Fibroblast of skin of back (primary cell): Measurements from ENCODE around the gene UGT1A8. TPM values are rescaled to one million over a fixed set of nuclear protein-coding genes. Genes with fewer than 3 reads are reported as not detected.
"Not testable (repeated sequence)": the region's sequence is repeated elsewhere in the genome, so short reads cannot be mapped to it uniquely, and the experiment has no call there.

ENCODE experiments used
- DNase-seq: peaks from one replicate; pipeline ENCODE4 v3.0.0-alpha.2; 2013
- polyA plus RNA-seq, 2 experiments: library from polyadenylated mRNA; unstranded; fragments of 120-200 nt; gene quantifications; one replicate each; pipeline ENCODE4 v1.2.1, GENCODE V29; 2013; ENCODE audit not compliant: insufficient read length in 2 of 2

UGT1A8 gene
- not detected for polyA plus RNA-seq (2013, experiment 1 of 2; ENCODE audit: insufficient read length)
- not detected for polyA plus RNA-seq (2013, experiment 2 of 2; ENCODE audit: insufficient read length)

DNA sequence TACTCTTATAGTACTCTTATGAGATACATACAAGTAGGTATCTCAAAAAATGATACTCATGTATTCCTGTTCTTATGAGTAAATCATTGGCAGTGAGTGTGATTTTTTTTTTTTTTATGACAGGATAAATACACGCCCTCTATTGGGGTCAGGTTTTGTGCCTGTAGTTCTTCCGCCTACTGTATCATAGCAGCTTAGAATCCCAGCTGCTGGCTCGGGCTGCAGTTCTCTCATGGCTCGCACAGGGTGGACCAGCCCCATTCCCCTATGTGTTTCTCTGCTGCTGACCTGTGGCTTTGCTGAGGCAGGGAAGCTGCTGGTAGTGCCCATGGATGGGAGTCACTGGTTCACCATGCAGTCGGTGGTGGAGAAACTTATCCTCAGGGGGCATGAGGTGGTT is at the start of gene UGT1A8:
UGT1A8 (plus strand) TSS at position 158 of the 400 bp plus-strand sequence; CDS start at position 233, 75 bp downstream.
- DNase-seq, result not testable (repeated sequence)

DNA sequence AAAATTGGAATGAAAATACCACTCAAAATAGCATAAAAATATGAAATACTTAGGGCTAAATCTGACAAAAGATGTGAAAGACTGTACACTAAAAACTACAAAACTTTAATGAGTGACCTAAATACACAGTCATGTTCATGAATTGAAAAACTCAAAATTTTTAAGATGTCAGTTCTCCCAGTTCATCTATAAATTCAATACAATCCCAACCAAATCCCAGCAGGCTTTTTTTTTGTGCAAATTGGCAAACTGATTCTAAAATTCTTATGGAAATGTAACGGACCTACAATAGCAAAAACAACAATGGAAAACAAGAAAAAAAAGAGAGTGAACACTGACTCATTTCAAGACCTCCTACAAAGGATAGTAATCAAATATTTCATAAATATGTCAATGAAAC is 46.4 kb upstream of the UGT1A8 start:
- DNase-seq, result no peak

DNA sequence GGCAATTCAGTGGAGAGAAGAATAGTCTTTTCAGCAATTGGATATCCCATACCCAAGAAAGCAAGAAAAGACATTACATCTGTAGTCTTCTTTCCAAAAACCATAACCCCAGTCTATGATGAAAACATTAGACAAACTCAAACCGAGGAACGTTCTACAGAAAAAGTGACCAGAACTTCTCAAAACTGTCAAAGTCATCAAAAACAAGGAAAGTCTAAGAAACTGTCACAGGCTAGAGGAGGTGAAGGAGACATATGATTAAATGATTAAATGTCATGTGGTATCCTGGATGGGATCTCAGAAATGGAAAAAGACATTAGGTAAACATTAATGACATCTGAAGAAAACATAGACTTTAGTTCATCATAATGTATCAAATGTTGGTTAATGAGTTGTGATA is 46.0 kb upstream of the UGT1A8 start:
- DNase-seq, result no peak

DNA sequence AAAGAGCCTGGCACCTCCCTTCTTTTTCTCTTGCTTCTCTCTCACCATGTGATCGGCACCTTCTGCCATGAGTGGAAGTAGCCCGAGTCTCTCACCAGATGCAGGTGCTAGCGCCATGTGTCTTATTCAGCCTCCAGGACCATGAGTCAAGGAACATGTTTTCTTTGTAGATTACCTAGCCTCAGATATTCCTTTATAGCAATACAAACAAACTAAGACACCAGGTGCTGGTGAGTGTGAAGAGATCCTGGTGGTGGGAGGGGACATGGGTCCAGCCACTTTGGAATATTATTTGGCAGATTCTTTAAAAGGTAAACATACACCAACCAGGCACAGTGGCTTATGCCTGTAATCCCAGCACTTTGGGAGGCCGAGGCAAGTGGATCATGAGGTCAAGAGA is 45.0 kb upstream of the UGT1A8 start:
- DNase-seq, result no peak

DNA sequence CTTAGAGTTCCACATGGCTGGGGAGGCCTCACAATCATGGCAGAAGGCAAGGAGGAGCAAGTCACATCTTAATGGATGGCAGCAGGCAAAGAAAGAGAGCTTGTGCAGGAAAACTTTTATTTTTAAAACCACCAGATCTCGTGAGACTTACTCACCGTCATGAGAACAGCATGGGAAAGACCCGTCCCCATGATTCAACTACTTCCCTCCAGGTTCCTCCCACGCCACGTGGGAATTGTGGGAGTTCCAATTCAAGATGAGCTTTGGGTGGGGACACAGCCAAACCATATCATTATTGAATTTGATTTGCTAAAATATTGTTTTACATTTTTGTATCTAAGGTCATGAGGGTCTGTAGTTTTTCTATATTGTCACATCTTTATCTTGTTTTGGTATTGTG is 40.1 kb upstream of the UGT1A8 start:
- not testable (repeated sequence) for DNase-seq

DNA sequence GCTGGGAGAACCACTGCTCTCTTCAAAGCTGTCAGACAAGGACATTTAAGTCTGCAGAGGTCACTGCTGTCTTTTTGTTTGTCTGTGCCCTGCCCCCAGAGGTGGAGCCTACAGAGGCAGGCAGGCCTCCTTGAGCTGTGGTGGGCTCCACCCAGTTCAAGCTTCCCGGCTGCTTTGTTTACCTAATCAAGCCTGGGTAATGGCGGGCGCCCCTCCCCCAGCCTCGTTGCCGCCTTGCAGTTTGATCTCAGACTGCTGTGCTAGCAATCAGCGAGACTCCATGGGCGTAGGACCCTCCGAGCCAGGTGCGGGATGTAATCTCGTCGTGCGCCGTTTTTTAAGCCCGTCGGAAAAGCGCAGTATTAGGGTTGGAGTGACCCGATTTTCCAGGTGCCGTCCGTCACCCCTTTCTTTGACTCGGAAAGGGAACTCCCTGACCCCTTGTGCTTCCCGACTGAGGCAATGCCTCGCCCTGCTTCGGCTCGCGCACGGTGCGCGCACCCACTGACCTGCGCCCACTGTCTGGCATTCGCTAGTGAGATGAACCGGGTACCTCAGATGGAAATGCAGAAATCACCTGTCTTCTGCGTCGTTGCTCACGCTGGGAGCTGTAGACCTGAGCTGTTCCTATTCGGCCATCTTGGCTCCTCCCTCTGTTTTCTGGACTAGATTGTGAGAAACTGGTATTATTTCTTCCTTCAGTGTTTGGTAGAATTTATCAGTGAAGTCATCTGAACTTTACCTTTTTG is 34.0 kb upstream of the UGT1A8 start:
- not testable (repeated sequence) for DNase-seq

DNA sequence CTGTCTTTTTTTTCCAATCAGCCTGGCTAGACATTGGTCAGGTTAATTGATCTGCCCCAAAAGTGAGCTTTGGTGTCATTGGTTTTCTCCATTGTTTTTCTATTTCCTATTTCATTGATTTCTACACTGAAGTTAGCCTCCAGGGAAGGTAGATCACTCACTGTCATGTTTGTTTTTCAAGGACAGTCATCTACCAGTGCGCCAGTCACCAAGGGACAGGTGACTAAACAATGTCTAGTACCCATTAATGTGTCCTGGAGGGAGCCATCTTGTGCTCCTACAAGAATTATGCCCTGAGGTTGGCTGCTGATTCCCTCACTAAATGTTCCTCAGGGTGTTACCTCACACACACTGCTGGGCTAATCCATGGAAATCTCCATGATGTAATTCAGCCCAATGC is 33.2 kb upstream of the UGT1A8 start:
- no peak for DNase-seq

DNA sequence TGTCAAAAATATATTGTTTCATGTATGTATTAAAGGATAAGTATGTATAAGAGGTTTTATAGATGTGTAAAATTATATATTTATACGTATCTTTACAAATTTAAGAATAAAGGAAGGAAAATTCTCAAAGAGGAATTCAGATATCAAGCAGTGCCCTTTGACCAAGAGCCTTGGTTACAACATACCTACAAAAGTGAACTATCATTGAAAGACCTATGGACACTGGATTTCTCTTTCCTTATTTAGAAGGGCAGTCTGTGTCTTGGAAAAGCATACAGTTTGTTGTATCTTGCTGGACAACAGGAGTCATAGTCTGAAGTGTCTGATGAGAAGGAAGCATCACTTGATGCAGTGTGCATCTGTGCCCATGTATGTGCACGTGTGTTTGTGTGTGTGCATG is 29.0 kb upstream of the UGT1A8 start:
- no peak for DNase-seq

DNA sequence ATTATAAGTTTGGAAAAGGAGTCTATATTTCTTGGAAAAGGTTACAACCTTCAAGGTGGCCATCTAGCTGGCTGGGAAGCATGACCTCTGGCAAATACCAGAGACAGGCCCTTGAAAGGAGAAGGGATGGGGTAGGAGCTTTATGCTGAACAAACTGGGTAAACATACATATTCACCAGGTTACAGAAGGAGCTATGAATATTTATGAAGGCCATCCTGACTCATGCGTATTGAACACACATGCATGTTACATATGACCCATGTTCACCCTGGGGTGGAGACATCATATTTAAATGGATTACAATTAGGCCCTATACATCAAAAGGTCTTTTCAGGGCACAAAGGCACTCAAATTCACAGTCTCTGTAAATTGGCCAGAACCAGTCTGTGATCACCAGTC is 24.7 kb upstream of the UGT1A8 start:
- not testable (repeated sequence) for DNase-seq

DNA sequence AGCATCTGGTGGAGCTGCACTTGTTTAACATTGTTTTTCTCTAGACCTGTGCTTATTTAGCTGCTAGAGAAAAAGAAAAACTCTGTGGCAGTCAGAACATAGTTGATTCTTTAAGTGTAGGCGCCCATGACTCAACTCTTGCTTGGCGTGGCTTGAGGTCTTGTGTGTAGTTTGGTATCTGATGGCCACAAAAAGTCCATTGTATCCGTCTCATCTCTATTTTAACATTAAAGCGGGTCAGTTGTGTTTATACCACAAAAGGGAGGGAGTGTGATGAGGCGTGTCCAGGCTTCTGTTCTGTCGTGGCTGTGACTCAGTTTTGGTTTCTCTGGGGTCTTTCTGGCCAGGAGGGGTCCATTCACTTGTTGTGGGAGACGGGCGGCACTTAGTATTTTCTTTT is 24.2 kb upstream of the UGT1A8 start:
- no peak for DNase-seq

DNA sequence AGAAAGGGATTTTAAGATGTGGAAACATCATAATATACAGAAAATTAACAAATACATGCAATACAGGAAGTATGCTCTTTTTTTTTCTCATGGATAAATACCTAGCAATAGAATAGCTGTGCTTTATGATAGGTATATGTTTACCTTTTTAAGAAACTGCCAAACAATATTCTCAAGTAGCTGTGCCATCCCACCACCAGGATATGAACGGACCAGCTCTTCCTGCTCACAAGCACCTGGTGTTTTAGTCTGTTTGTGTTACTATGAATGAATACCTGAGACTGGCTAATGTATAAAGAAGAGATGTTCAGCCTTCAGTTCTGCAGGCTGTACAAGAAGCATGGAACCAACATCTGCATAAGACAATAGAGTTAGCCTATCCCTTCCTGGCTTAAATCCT is 19.9 kb upstream of the UGT1A8 start:
- DNase-seq, result no peak

DNA sequence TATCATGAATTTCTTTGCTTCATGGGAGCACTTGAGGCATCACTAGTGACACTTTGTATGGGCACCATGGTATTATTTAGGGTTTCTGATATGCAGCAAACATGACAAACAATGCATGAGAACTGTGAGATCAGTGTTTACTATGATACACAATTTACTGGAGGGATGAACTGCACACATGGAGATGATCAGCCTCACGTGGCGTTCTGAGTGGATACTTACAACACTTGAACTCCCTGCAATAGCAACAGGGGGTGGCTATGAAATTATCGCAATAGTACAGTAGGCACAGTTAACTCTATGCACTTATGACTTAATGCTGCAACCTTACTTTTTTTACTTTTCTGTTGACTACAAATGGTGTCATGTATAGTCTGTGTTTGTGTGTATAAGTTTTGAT is 18.5 kb upstream of the UGT1A8 start:
- no peak for DNase-seq

DNA sequence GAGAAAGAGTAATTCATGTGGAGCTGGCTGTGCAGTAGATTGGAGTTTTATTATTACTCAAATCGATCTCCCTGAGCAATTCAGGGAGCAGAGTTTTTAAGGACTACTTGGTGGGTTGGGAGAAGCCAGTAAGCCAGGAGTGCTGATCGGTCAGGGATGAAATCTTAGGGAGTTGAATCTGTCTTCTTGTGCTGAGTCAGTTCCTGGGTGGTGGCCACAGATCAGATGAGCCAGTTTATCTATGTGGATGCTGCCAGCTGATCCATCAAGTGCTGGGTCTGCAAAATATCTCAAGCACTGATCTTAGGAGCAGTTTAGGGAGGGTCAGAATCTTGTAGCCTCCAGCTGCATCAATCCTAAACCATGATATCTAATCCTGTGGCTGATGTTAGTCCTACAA is 17.0 kb upstream of the UGT1A8 start:
- DNase-seq, result no peak

DNA sequence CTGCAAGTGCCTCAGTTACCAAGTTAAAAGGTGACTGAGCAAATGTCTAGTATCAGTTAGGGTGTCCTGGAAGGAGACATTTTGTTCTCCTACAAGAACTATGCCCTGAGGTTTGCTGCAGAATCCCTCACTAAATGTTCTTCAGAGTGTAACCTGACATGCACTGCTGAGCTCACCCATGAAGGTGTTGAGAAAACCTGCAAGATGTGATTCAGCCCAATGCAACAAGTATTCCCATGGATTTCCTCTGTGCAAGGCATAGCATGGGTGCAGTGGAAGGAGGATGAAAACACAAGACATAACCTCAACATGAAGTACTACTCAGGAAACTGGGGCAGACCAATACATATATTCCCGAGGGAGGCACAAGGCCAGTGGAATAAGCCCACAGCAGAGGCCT is 15.4 kb upstream of the UGT1A8 start:
- DNase-seq, result no peak

DNA sequence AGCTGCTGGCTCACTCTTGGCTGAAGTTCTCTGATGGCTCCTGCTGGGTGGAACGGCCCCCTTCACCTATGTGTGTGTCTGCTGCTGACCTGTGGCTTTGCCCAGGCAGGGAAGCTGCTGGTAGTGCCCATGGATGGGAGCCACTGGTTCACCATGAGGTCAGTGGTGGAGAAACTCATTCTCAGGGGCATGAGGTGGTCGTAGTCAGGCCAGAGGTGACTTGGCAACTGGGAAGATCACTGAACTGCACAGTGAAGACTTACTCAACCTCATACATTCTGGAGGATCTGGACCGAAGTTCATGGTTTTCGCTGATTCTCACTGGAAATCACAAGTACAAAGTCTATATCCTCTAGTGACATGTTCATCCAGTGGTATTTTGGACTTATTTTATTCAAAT is 13.9 kb upstream of the UGT1A8 start:
- no peak for DNase-seq

DNA sequence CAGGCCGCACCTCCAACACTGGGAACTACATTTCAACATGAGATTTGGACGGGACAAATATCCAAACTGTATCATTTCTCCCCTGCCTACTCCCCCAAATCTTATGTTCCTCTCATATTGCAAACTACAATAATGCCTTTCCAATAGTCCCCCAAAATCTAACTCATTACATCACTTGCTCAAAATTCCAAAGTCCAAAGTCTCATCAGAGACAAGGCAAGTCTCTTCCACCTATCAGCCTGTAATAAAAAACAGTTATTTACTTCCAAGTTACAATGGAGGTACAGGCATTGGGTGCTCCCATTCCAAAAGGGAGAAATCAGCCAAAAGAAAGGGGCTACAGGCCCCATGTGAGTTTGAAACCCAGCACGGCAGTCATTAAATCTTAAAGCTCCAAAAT is 12.6 kb upstream of the UGT1A8 start:
- no peak for DNase-seq

DNA sequence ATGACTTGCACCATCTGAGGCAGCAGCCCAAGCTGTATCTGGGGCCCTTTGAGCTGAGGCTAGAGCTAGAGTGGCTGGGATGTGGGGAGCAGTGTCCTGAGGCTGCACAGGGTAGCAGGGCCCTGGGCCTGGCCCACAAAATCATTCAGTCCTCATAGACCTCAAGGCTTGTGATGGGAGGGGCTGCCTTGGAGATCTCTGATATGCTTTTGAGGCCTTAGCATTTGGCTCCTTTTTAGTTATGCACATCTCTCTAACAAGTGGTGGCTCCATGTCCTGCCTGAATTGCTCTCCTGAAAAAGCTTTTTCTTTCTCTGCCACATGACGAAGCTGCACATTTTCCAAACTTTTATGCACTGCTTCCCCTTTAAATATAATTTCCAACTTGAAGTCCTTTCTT is 11.8 kb upstream of the UGT1A8 start:
- no peak for DNase-seq

DNA sequence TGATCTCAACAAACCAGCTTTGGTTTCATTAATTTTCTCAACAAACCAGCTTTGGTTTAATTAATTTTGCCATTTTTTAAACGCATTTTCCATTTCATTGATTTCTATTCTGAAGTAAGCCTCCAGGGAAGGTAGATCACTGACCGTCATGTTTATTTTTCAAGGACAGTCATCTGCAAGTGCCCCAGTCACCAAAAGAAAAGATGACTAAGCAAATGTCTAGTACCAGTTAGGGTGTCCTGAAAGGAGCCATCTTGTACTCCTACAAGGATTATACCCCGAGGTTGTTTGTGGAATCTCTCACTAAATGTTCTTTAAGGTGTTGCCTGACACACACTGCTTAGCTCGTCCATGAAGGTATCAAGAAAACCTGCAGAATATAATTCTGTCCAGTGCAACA is 6.1 kb upstream of the UGT1A8 start:
- no peak for DNase-seq

DNA sequence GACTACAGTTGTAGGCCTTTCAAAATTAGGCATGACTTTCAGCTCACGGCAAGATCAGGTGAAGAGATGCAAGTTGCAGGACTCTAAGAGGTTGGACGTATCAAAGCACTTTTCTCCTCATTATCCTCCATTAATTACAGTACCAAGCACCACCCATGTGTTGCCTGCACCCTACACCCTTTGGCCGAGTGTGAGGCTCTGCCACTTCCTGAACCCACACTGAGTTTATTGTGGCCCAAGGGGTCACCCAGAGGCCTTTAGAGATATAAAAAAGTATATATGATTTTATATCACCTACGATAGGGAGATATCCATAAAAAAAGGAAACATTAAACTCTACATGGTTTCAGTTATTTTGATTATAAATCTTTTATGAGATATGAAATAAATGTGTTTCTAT is 2.8 kb downstream of the UGT1A8 start:
- DNase-seq, result no peak

DNA sequence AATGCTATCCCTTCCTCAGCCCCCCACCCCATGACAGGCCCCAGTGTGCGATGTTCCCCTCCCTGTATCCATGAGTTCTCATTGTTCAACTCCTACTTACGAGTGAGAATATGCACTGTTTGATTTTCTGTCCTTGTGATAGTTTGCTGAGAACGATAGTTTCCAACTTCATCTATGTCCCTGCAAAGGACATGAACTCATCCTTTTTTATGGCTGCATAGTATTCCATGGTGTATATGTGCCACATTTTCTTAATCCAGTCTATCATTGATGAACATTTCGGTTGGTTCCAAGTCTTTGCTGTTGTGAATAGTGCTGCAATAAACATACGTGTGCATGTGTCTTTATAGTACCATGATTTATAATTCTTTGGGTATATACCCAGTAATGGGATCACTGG is 4.4 kb downstream of the UGT1A8 start:
- not testable (repeated sequence) for DNase-seq

DNA sequence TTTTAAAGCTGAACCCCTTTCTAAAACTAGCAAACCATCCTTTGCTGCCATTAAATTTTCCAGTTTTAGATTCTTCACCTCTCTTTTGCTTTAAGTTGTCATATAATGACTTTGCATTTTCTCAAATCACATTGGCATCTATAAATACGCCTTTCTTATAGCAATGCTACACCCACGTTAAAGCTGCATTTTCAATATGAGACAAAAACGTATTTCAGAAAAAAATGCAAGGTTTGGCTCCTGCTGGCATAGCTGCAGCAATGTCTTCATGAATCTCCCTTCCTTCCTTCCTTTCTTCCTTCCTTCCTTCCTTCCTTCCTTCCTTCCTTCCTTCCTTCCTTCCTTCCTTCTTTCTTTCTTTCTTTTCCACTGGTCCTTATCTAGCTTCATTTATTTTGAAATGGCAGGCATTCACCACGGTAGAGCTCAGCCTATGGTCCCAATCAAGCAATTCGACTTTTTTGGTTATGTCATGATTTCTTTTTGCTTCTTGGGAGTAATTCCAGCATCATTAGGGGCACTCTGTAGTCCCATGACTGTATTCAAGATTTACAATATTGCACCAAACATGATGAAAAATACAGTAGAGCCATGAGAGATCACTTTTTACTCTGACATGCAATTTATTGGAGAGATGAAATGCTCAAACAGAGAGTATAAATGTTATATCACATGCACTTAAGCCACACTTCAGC is 10.0 kb downstream of the UGT1A8 start:
- DNase-seq, result no peak

DNA sequence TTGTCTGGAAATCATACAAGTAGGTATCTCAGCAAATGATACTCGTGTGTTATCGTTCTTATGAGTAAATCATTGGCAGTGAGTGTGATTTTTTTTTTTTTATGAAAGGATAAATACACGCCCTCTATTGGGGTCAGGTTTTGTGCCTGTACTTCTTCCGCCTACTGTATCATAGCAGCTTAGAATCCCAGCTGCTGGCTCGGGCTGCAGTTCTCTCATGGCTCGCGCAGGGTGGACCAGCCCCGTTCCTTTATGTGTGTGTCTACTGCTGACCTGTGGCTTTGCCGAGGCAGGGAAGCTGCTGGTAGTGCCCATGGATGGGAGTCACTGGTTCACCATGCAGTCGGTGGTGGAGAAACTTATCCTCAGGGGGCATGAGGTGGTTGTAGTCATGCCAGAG is 18.9 kb downstream of the UGT1A8 start, which contains the start of gene UGT1A10:
UGT1A10 (plus strand) TSS at position 143 of the 400 bp plus-strand sequence; CDS start at position 218, 75 bp downstream.
- not testable (repeated sequence) for DNase-seq

DNA sequence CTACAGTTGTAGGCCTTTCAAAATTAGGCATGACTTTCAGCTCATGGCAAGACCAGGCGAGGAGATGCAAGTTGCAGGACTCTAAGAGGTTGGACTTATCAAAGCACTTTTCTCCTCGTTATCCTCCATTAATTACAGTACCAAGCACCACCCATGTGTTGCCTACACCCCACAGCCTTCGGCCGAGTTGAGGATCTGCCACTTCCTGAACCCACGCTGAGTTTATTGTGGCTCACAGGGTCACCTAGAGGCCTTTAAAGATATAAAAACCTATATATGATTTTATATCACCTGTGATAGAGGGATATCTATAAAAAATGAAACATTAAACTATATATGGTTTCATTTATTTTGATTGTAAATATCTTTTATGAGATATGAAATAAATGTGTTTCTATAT is 21.4 kb downstream of the UGT1A8 start:
- DNase-seq, result no peak

DNA sequence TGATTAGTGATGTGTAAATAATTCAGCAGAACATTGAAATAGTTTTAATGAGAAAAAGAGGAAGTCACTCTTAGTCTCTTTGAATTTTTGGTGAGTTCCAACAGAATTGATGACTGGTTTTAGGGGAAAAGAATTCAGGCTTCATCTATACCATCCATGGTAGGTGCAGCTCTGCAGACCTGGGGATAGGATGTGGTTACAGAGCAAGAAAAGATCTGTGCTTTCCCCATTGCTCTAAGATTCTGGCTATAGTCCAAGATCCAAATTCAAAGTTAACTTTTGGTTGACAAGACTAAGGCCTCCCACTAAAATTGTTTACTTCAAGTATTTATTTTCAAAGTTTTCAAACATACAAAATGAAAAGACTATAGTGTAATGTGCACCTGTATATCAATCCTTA is 22.4 kb downstream of the UGT1A8 start:
- no peak for DNase-seq
